ENCODE results near the gene KIF6. TPM values are rescaled to one million over a fixed set of nuclear protein-coding genes. Genes with fewer than 3 reads are reported as not detected.

Gene KIF6
- polyA plus RNA-seq, 1 donor (not counting 4 experiments of a cell fraction or from before 2014, with no cell fraction given), result 0.14 TPM

GRCh38 chr6:39402239-39402751, 322.9 kb downstream of the KIF6 start:
- FAIRE-seq, result no peak
- no peaks in the 10 kb centered on the region for H3K27me3 ChIP-seq (ENCODE audit: control insufficient read depth, extremely low read depth, insufficient read depth, low read length)
- no peak overlapping the region for H2AFZ ChIP-seq (ENCODE audit: control insufficient read depth, low read length)
- H3K9me1 ChIP-seq (ENCODE audit: control insufficient read depth, extremely low read depth, insufficient read depth, low read length), result no peaks in the 10 kb centered on the region
- no peak overlapping the region for H3K4me2 ChIP-seq (ENCODE audit: control insufficient read depth, extremely low read depth, insufficient read depth, low read depth, low read length)
- H3K4me1 ChIP-seq (ENCODE audit: control insufficient read depth, extremely low read depth, insufficient read depth, low read length), result no peaks in the 10 kb centered on the region
- no peak overlapping the region for H3K27ac ChIP-seq (ENCODE audit: control insufficient read depth, insufficient read depth, low read length)
- H3K36me3 ChIP-seq (ENCODE audit: control insufficient read depth in 2 of 2, extremely low read depth in 1 of 2, insufficient read depth in 2 of 2, low read length in 2 of 2), result no peaks in the 10 kb centered on the region
- H3K4me3 ChIP-seq (ENCODE audit: control insufficient read depth in 2 of 3, extremely low read depth in 1 of 3, insufficient read depth in 2 of 3, low read depth in 1 of 3, low read length in 3 of 3), result no peak overlapping the region
- no peaks in the 10 kb centered on the region for H3K79me2 ChIP-seq (ENCODE audit: control insufficient read depth, insufficient read depth, low read length)
- DNase-seq (ENCODE audit: low read depth, low spot score), result no peak
- no peaks in the 10 kb centered on the region for H4K20me1 ChIP-seq (ENCODE audit: control insufficient read depth, extremely low read depth, insufficient read depth, low read length)
- TF ChIP-seq CTCF (optimal IDR thresholded peaks at IDR 0.05 in 1 of 3, IDR thresholded peaks at IDR 0.05 in 1 of 3, conservative IDR thresholded peaks at IDR 0.05 in 1 of 3; ENCODE audit: extremely low read depth in 1 of 3, insufficient read depth in 2 of 3, low read length in 3 of 3) (no peak), EZH2 (IDR thresholded peaks at IDR 0.05; ENCODE audit: low read length) (no peak)
- no peak overlapping the region for H3K9ac ChIP-seq (ENCODE audit: control insufficient read depth, extremely low read depth, insufficient read depth, low read length)
- dilution Hi-C loops (cut with MboI; ENCODE audit: extremely low pct_ligation_motif_present, low sequenced_read_pairs), result no loop called here
- no peaks in the 10 kb centered on the region for H3K9me3 ChIP-seq (ENCODE audit: control insufficient read depth, low read depth, low read length)

- no peaks in the 10 kb centered on the region for H3K4me1 ChIP-seq (ENCODE audit: control insufficient read depth, extremely low read depth, insufficient read depth, low read length)
- H3K27ac ChIP-seq (ENCODE audit: control insufficient read depth, insufficient read depth, low read length), result no peak overlapping the region
- TF ChIP-seq EZH2 (IDR thresholded peaks at IDR 0.05; ENCODE audit: low read length), result no peak
- TF ChIP-seq CTCF (optimal IDR thresholded peaks at IDR 0.05 in 1 of 3, IDR thresholded peaks at IDR 0.05 in 1 of 3, conservative IDR thresholded peaks at IDR 0.05 in 1 of 3; ENCODE audit: extremely low read depth in 1 of 3, insufficient read depth in 2 of 3, low read length in 3 of 3), result no peak
- H4K20me1 ChIP-seq (ENCODE audit: control insufficient read depth, extremely low read depth, insufficient read depth, low read length), result no peaks in the 10 kb centered on the region
- no peaks in the 10 kb centered on the region for H3K9me1 ChIP-seq (ENCODE audit: control insufficient read depth, extremely low read depth, insufficient read depth, low read length)
- H2AFZ ChIP-seq (ENCODE audit: control insufficient read depth, low read length), result no peak overlapping the region
- no peak for FAIRE-seq
- no peak for DNase-seq (ENCODE audit: low read depth, low spot score)
- no peak overlapping the region for H3K4me3 ChIP-seq (ENCODE audit: control insufficient read depth in 2 of 3, extremely low read depth in 1 of 3, insufficient read depth in 2 of 3, low read depth in 1 of 3, low read length in 3 of 3)
- H3K79me2 ChIP-seq (ENCODE audit: control insufficient read depth, insufficient read depth, low read length), result no peaks in the 10 kb centered on the region
- H3K4me2 ChIP-seq (ENCODE audit: control insufficient read depth, extremely low read depth, insufficient read depth, low read depth, low read length), result no peak overlapping the region
- dilution Hi-C loops (cut with MboI; ENCODE audit: extremely low pct_ligation_motif_present, low sequenced_read_pairs), result no loop called here
- no peaks in the 10 kb centered on the region for H3K27me3 ChIP-seq (ENCODE audit: control insufficient read depth, extremely low read depth, insufficient read depth, low read length)
- H3K9ac ChIP-seq (ENCODE audit: control insufficient read depth, extremely low read depth, insufficient read depth, low read length), result no peak overlapping the region
- H3K36me3 ChIP-seq (ENCODE audit: control insufficient read depth in 2 of 2, extremely low read depth in 1 of 2, insufficient read depth in 2 of 2, low read length in 2 of 2), result no peaks in the 10 kb centered on the region
- no peaks in the 10 kb centered on the region for H3K9me3 ChIP-seq (ENCODE audit: control insufficient read depth, low read depth, low read length)
These were observed 323.8 kb downstream of the KIF6 start for GRCh38 chr6:39401376-39401775.
